C4-2B (cell line): ENCODE data around the gene TMEM263.
A peak's percentile ranks its signal among the peaks of the same experiment; 100 is the strongest.
"Not testable (repeated sequence)": the region's sequence is repeated elsewhere in the genome, so short reads cannot be mapped to it uniquely, and the experiment has no call there.

ENCODE experiments used
- H3K27ac ChIP-seq: fragments of 450-650 bp; 2 replicates; pipeline ENCODE4 v1.5.1; 2017
- ZFX ChIP-seq: fragments of 450-650 bp; IDR thresholded peaks from 2 replicates; pipeline ENCODE4 v1.6.1; 2017
- TF ChIP-seq, protein P1 (sequence below): fragments of 450-650 bp; conservative IDR thresholded peaks from 2 replicates; pipeline ENCODE4 v1.5.1; 2017; ENCODE audit warnings: mild to moderate bottlenecking

The TMEM263 gene

DNA sequence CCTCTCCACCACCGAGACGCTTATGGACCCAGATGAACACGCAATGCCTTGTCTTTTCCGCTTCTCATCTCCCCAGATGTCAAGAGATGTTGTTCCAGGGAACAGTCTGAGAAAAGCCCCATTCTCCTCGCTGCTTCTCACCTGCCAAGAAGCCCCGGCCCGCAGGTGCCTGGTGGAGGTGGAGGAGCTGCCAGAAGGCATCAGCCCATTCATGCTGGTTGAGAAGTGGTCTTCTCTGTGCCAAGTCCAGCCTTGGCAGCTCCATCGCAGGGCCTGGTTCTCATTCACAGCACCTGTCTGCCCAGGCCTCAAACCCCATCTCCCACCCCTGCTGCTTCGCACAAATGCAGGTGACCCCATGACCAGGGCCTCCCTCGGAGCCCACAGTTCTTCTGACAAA is 42.3 kb upstream of the TMEM263 start:
- H3K27ac ChIP-seq = no peak overlapping the region

DNA sequence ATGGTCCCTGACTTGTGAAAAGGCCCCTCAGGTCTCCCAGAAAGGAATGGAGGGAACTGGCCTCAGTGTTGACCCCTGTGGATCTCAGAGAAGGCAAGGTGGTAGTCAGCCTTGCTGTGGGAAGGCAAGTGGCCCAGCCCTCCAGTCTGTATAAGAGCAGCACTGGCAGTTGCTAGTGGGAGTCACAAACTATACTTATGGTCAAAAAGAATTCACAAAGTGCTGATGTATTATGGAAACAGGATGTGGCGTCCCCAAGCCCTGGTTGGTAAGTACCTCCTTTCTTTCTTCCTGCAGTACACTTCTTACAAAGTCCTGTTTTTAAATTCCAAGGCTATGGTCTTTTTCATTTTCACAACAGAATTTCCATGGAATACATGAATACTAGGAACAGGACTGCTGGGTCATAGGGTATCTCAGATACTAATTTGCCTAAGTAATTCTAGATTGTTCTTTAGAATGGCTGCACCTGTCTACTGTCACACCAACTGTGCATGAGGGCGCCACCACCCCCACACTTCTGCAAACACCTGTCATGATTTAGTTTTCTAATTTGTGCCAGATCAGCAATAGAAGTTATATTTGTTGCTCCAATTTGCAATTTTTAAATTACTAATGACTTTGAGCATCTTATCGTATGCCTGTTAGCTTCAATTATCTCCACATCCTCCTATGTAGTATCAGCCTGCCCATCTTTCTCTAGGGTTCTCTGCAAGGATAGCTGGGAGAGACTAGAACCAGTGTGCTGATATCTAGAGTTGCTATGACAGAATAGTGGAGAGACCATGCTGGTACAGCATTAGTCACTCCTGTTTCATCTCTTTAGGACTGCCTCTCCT is 40.7 kb upstream of the TMEM263 start:
- TF ChIP-seq, protein P1, sequence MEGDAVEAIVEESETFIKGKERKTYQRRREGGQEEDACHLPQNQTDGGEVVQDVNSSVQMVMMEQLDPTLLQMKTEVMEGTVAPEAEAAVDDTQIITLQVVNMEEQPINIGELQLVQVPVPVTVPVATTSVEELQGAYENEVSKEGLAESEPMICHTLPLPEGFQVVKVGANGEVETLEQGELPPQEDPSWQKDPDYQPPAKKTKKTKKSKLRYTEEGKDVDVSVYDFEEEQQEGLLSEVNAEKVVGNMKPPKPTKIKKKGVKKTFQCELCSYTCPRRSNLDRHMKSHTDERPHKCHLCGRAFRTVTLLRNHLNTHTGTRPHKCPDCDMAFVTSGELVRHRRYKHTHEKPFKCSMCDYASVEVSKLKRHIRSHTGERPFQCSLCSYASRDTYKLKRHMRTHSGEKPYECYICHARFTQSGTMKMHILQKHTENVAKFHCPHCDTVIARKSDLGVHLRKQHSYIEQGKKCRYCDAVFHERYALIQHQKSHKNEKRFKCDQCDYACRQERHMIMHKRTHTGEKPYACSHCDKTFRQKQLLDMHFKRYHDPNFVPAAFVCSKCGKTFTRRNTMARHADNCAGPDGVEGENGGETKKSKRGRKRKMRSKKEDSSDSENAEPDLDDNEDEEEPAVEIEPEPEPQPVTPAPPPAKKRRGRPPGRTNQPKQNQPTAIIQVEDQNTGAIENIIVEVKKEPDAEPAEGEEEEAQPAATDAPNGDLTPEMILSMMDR = no peak
- TF ChIP-seq ZFX = no peak
- H3K27ac ChIP-seq = no peak overlapping the region

More for the DNA sequence above, 42.3 kb upstream of the TMEM263 start:
- TF ChIP-seq, protein P1 = no peak
- no peak for TF ChIP-seq ZFX

DNA sequence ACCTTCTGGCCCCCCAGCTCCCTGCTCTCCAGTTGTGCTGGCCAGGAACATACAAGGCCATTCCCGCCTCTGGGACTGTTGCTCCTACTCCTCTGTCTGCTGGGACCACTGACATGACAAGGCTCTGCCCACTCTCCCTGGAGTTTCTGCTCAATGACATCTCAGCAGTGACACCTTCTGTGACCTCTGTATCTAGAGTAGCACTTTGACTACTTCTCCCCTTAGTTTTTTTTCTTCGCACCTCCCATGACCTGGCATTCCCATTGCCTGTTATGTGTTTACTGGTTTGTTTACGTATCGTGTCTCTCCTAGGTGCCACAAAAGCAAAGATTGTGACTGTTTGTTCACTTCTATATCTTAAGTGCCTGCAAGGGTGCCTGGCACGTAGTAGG is 40.1 kb upstream of the TMEM263 start:
- H3K27ac ChIP-seq = no peak overlapping the region
- no peak for TF ChIP-seq ZFX
- TF ChIP-seq, protein P1 = no peak

DNA sequence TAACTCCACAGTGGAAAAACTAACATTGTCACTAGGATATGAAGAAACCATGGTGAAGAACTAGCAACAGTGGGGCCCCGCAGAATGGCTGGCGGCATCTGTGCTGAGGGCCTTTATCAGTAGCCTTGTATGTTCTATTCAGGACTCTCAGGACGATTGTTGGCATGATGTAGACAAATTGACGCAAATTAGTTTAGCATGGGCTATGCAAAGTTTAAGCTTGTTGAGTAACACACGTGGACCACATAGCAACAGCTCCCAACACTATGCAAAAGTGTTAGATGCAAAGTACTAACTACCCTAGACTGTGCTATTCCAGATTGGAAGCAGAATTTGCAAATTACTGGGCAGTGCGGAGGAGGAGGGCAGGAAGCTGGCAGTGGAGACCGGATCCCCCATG is 38.2 kb upstream of the TMEM263 start:
- TF ChIP-seq, protein P1 = no peak
- TF ChIP-seq ZFX = no peak

DNA sequence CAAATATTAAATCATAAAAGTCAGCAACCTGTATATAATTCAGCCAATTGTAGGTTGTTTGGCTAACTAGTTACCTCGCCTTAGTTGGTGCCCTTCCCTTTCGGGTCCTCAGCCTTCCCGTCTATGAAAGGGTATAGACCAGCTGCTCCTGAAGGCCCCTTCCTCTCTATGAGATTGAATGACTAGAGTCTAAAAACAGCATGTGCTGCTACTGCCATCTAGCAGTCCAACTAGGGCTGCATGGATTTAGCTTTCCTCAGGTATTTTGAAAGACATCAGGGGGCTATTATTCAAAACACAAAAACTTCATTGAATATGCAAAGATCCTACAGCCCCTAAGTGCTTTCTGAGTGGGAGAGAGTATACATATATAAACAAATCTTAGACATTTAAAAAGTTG is 37.0 kb upstream of the TMEM263 start:
- no peak overlapping the region for H3K27ac ChIP-seq
- TF ChIP-seq, protein P1 = peak; percentile 54
- no peak for TF ChIP-seq ZFX

More for the DNA sequence above, 38.2 kb upstream of the TMEM263 start:
- H3K27ac ChIP-seq = no peak overlapping the region

DNA sequence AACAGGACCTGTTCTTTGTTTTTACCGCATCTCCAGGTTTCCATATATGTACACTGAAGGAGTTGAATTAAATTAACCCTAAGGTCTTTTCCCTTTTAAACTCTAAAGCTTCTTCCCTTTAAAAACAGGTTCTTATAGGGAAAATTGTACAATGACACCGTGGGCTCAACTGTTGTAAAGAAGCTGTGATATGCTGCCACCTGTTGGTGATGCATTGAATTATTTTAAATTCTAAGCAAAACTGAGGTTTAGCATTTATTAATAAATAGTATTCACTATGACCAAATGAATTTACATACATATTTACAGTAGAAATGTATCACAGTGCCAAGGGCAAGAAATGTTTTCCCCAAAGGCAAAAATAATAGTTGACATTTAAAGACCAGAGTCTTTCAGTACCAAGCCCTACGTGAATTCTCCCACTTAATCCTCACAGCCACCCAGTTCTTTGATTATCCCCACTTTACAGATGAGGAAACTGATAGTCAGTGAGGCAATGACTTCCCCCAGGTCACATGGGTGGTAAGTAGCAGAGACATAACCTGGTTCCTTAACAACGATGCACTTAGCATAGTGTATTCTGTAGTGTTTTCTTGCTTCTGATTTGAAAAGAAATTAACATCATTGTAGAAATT is 35.7 kb upstream of the TMEM263 start:
- TF ChIP-seq, protein P1 = peak; percentile 81
- no peak for TF ChIP-seq ZFX
- no peak overlapping the region for H3K27ac ChIP-seq

DNA sequence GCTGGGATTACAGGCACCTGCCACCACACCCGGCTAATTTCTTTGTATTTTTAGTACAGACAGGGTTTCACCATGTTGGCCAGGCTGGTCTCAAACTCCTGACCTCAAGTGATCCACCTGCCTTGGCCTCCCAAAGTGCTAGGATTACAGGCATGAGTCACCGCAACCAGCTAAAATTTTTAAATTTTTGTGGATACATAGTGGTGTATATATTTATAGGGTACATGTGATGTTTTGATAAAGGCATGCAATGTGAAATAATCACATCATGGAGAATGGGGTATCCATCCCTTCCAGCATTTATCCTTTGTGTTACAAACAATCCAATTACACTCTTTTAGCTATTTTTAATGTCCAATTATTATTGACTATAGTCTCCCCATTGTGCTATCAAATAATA is 33.7 kb upstream of the TMEM263 start:
- not testable (repeated sequence) for H3K27ac ChIP-seq

DNA sequence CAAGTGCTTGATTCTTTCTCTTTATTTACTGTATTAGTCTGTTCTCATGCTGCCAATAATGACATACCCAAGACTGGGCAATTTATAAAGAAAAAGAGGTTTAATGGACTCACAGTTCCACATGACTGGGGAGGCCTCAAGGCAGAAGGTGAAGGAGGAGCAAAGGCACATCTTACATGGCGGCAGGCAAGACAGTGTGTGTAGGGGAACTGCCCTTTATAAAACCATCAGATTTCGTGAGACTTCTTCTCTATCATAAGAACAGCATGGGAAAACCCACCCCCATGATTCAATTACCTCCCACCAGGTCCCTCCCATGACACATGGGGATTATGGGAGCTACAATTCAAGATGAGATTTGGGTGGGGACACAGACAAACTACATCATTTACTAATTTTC is 32.1 kb upstream of the TMEM263 start:
- H3K27ac ChIP-seq = not testable (repeated sequence)
